ENCODE data around the gene EPB41L4B. TPM values are rescaled to one million over a fixed set of nuclear protein-coding genes. Genes with fewer than 3 reads are reported as not detected.

The EPB41L4B gene
- total RNA-seq (2022; extraction: Qiagen RNA extraction; ENCODE audit: low read depth): 5.9 to 11.0 TPM (median 10.0 TPM) in 5 replicates

GRCh38 chr9:109320742-109321448, at the start of gene EPB41L4B:
Gene EPB41L4B (minus strand): TSS chr9:109321059. CDS start chr9:109320446, 613 bp downstream.

GRCh38 chr9:109166771-109167601, 153.9 kb downstream of the EPB41L4B start, which contains the start of gene FRRS1L:
Gene FRRS1L (minus strand): TSS chr9:109167249. CDS start chr9:109167138, 111 bp downstream.

Other genes starting within 250 kb of the EPB41L4B start
- gene TMEM245, start 201.1 kb downstream of the EPB41L4B start, total RNA-seq (2022; extraction: Qiagen RNA extraction; ENCODE audit: low read depth): 39.6 to 60.6 TPM (median 52.9 TPM) in 5 replicates
- 0.15 to 0.76 TPM (median 0.20 TPM) in 5 replicates for gene FRRS1L, start 153.8 kb downstream of the EPB41L4B start, total RNA-seq (2022; extraction: Qiagen RNA extraction; ENCODE audit: low read depth)
- 13.5 to 18.5 TPM (median 16.0 TPM) in 5 replicates for gene PTPN3, start 177.2 kb upstream of the EPB41L4B start, total RNA-seq (2022; extraction: Qiagen RNA extraction; ENCODE audit: low read depth)